OCI-LY1 (cell line): ENCODE results near the gene ARMC6.
A peak's percentile ranks its signal among the peaks of the same experiment; 100 is the strongest.
"Not testable (repeated sequence)": the region's sequence is repeated elsewhere in the genome, so short reads cannot be mapped to it uniquely, and the experiment has no call there.

Experiments used
- H2AFZ ChIP-seq: fragments of 200-600 bp; sonication (generic), shearing (Covaris generic); 2 replicates; pipeline ENCODE4 v1.6.0; 2014; ENCODE audit warnings: antibody characterized with exemption, mild to moderate bottlenecking, low read length
- H3F3A ChIP-seq: fragments of 200-600 bp; sonication (generic), shearing (Covaris generic); 2 replicates; pipeline ENCODE4 v1.6.0; 2014; ENCODE audit warnings: mild to moderate bottlenecking, antibody characterized with exemption, low read length, moderate library complexity; ENCODE audit not compliant: insufficient read depth
- H3K27ac ChIP-seq: fragments of 200-600 bp; sonication (generic); 2 replicates; pipeline ENCODE4 v1.5.1; 2014; ENCODE audit warnings: low read length, mixed run types, mild to moderate bottlenecking, low read depth; ENCODE audit not compliant: poor library complexity, severe bottlenecking
- H3K27me3 ChIP-seq: fragments of 200-600 bp; sonication (generic); 2 replicates; pipeline ENCODE4 v1.6.0; 2014; ENCODE audit warnings: antibody characterized with exemption, mild to moderate bottlenecking, low read length, moderate library complexity; ENCODE audit not compliant: insufficient read depth
- H3K36me3 ChIP-seq: fragments of 200-600 bp; sonication (generic); 2 replicates; pipeline ENCODE4 v1.6.1; 2014; ENCODE audit warnings: mild to moderate bottlenecking, antibody characterized with exemption, low read length, moderate library complexity, mixed read lengths; ENCODE audit not compliant: insufficient read depth
- H3K4me1 ChIP-seq: fragments of 200-600 bp; sonication (generic); 2 replicates; pipeline ENCODE4 v1.5.1; 2014; ENCODE audit warnings: mild to moderate bottlenecking, low read length, moderate library complexity; ENCODE audit not compliant: insufficient read depth, severe bottlenecking
- H3K4me2 ChIP-seq: fragments of 200-600 bp; sonication (generic), shearing (Covaris generic); 2 replicates; pipeline ENCODE4 v1.6.1; 2014; ENCODE audit warnings: low read length
- H3K4me3 ChIP-seq: fragments of 200-600 bp; sonication (generic); 2 replicates; pipeline ENCODE4 v1.5.1; 2014; ENCODE audit warnings: low read length, low read depth, mild to moderate bottlenecking, mixed read lengths; ENCODE audit not compliant: poor library complexity, severe bottlenecking
- H3K79me2 ChIP-seq: fragments of 200-600 bp; shearing (Covaris generic); 2 replicates; pipeline ENCODE4 v1.6.1; 2016; ENCODE audit warnings: mixed run types, low read length, mixed read lengths; ENCODE audit not compliant: insufficient read depth
- H3K9ac ChIP-seq: fragments of 200-600 bp; sonication (generic), shearing (Covaris generic); 2 replicates; pipeline ENCODE4 v1.6.1; 2014; ENCODE audit warnings: mild to moderate bottlenecking, low read length, mixed read lengths
- H3K9me2 ChIP-seq: fragments of 200-600 bp; sonication (generic), shearing (Covaris generic); 2 replicates; pipeline ENCODE4 v1.6.1; 2014; ENCODE audit warnings: low read depth, mild to moderate bottlenecking, low read length, mixed read lengths
- H3K9me3 ChIP-seq: fragments of 200-600 bp; shearing (Covaris generic); 2 replicates; pipeline ENCODE4 v1.6.1; 2014; ENCODE audit warnings: low read length, mixed read lengths
- H4K20me1 ChIP-seq: fragments of 200-600 bp; sonication (generic), shearing (Covaris generic); 2 replicates; pipeline ENCODE4 v1.6.0; 2016; ENCODE audit warnings: mild to moderate bottlenecking, low read length; ENCODE audit not compliant: insufficient read depth
- CTCF ChIP-seq: fragments of 200-600 bp; sonication (generic), shearing (Covaris generic); IDR thresholded peaks from 2 replicates; pipeline ENCODE4 v1.5.1; 2017; ENCODE audit warnings: mild to moderate bottlenecking, antibody characterized with exemption, low read length, moderate library complexity, mixed read lengths
- EZH2 ChIP-seq: fragments of 200-600 bp; sonication (generic), shearing (Covaris generic); IDR thresholded peaks from 2 replicates; pipeline ENCODE4 v1.8.0; 2017; ENCODE audit warnings: borderline replicate concordance, mixed run types, mild to moderate bottlenecking, antibody characterized with exemption, low read length, moderate library complexity, mixed read lengths

Gene ARMC6

GRCh38 chr19:19022380-19022961 is 10.9 kb upstream of the ARMC6 start:
- Histone ChIP-seq H3K36me3 (peaks cover 90% of the 10 kb centered on the region), H2AFZ (no peak overlapping the region), H3K9me2 (no peaks in the 10 kb centered on the region), H3K9me3 (no peaks in the 10 kb centered on the region), H3K4me2 (no peak overlapping the region), H4K20me1 (no peaks in the 10 kb centered on the region), H3K79me2 (peaks cover 30% of the 10 kb centered on the region), H3K27ac (no peak overlapping the region), H3K4me3 (no peak overlapping the region), H3F3A (no peaks in the 10 kb centered on the region), H3K4me1 (no peaks in the 10 kb centered on the region), H3K27me3 (no peaks in the 10 kb centered on the region), H3K9ac (no peak overlapping the region)
- TF ChIP-seq EZH2 (no peak), CTCF (no peak)

- H4K20me1 ChIP-seq, H3K27me3 ChIP-seq, H3K9me3 ChIP-seq, H3K9me2 ChIP-seq, H3K9ac ChIP-seq, H3F3A ChIP-seq, H3K4me3 ChIP-seq, H3K27ac ChIP-seq, H3K4me1 ChIP-seq, H2AFZ ChIP-seq, H3K4me2 ChIP-seq: not testable (repeated sequence)
- peaks cover 30% of the 10 kb centered on the region for H3K79me2 ChIP-seq
- peaks cover 90% of the 10 kb centered on the region for H3K36me3 ChIP-seq
Observed at GRCh38 chr19:19023376-19023775, 10.0 kb upstream of the ARMC6 start.

- Histone ChIP-seq H3K4me2 (no peak overlapping the region), H3K27ac (no peak overlapping the region), H2AFZ (no peak overlapping the region), H3K9me2 (no peaks in the 10 kb centered on the region), H3K27me3 (no peaks in the 10 kb centered on the region), H3K36me3 (peaks cover 97% of the 10 kb centered on the region), H3K4me3 (no peak overlapping the region), H3K9me3 (no peaks in the 10 kb centered on the region), H3K9ac (no peak overlapping the region), H4K20me1 (no peaks in the 10 kb centered on the region), H3K79me2 (peaks cover 17% of the 10 kb centered on the region), H3F3A (no peaks in the 10 kb centered on the region), H3K4me1 (no peaks in the 10 kb centered on the region)
- TF ChIP-seq EZH2 (no peak), CTCF (no peak)
Observed at GRCh38 chr19:19025861-19026260, 7.5 kb upstream of the ARMC6 start.

GRCh38 chr19:19026299-19026971 is 7.0 kb upstream of the ARMC6 start:
- no peak overlapping the region for H3K4me2 ChIP-seq
- no peak overlapping the region for H3K9ac ChIP-seq
- TF ChIP-seq CTCF = peak; percentile 46
- TF ChIP-seq EZH2 = no peak
- peaks cover 97% of the 10 kb centered on the region for H3K36me3 ChIP-seq
- no peaks in the 10 kb centered on the region for H3K27me3 ChIP-seq
- H3F3A ChIP-seq = no peaks in the 10 kb centered on the region
- H3K9me3 ChIP-seq = no peaks in the 10 kb centered on the region
- H2AFZ ChIP-seq = no peak overlapping the region
- H3K27ac ChIP-seq = no peak overlapping the region
- no peaks in the 10 kb centered on the region for H4K20me1 ChIP-seq
- H3K4me3 ChIP-seq = no peak overlapping the region
- peaks cover 15% of the 10 kb centered on the region for H3K79me2 ChIP-seq
- no peaks in the 10 kb centered on the region for H3K4me1 ChIP-seq
- H3K9me2 ChIP-seq = no peaks in the 10 kb centered on the region
